ENCODE results near the gene LMAN1L. TPM values are rescaled to one million over a fixed set of nuclear protein-coding genes. Genes with fewer than 3 reads are reported as not detected.

The LMAN1L gene
- total and polyA plus RNA-seq, 4 donors, result 0.08 TPM; not detected in 3

- Histone ChIP-seq H3K4me1 (ENCODE audit: control insufficient read depth in 4 of 4, insufficient read depth in 4 of 4, low read length in 3 of 4) (peaks cover 0 to 5% (median 0%) of the 10 kb centered on the region in 4 donors), H3K36me3 (ENCODE audit: control insufficient read depth in 4 of 4, insufficient read depth in 3 of 4, low read depth in 1 of 4, low read length in 3 of 4) (peaks cover 8 to 30% (median 15%) of the 10 kb centered on the region in 4 donors), H3K4me3 (ENCODE audit: low read depth in 1 of 3, low read length in 3 of 3) (no peak overlapping the region), H3K27ac (ENCODE audit: low read depth in 1 of 2, low read length in 2 of 2) (no peak overlapping the region), H3K9ac (ENCODE audit: low read depth in 1 of 2, low read length in 2 of 2) (no peak overlapping the region), H3K27me3 (ENCODE audit: control insufficient read depth in 4 of 4, insufficient read depth in 4 of 4, low read length in 3 of 4) (no peaks in the 10 kb centered on the region), H3K9me3 (ENCODE audit: control insufficient read depth in 4 of 4, low read length in 3 of 4) (no peaks in the 10 kb centered on the region)
- WGBS, result 100% methylated on average over 1 of the region's 1 CpG
- TF ChIP-seq NR2F2 (IDR thresholded peaks at IDR 0.05), result no peak
- TF ChIP-seq RXRA (IDR thresholded peaks at IDR 0.05), result no peak
- TF ChIP-seq JUND (IDR thresholded peaks at IDR 0.05), result no peak
- TF ChIP-seq, protein P1, sequence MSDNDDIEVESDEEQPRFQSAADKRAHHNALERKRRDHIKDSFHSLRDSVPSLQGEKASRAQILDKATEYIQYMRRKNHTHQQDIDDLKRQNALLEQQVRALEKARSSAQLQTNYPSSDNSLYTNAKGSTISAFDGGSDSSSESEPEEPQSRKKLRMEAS (IDR thresholded peaks at IDR 0.05), result no peak
- TF ChIP-seq HNF4G (IDR thresholded peaks at IDR 0.05), result no peak
- no peak for TF ChIP-seq FOXA1 (IDR thresholded peaks at IDR 0.05)
- no peak for TF ChIP-seq YY1 (IDR thresholded peaks at IDR 0.05)
- DNase-seq (ENCODE audit: low spot score), result no peak
Observed at GRCh38 chr15:74856537-74856936, 43.9 kb downstream of the LMAN1L start.

- no peaks in the 10 kb centered on the region for H3K9me3 ChIP-seq (ENCODE audit: control insufficient read depth in 4 of 4, low read length in 3 of 4)
- no peak for TF ChIP-seq FOXA2 (IDR thresholded peaks at IDR 0.05)
- no peak overlapping the region for H3K9ac ChIP-seq (ENCODE audit: low read depth in 1 of 2, low read length in 2 of 2)
- no peak for DNase-seq (ENCODE audit: low spot score)
- peaks cover 3 to 24% (median 10%) of the 10 kb centered on the region in 4 donors for H3K36me3 ChIP-seq (ENCODE audit: control insufficient read depth in 4 of 4, insufficient read depth in 3 of 4, low read depth in 1 of 4, low read length in 3 of 4)
- WGBS, result 73% methylated on average over 5 of the region's 5 CpGs
- H3K4me3 ChIP-seq (ENCODE audit: low read depth in 1 of 3, low read length in 3 of 3), result no peak overlapping the region
- H3K27me3 ChIP-seq (ENCODE audit: control insufficient read depth in 4 of 4, insufficient read depth in 4 of 4, low read length in 3 of 4), result no peaks in the 10 kb centered on the region
- H3K4me1 ChIP-seq (ENCODE audit: control insufficient read depth in 4 of 4, insufficient read depth in 4 of 4, low read length in 3 of 4), result peaks cover 0 to 5% (median 0%) of the 10 kb centered on the region in 4 donors
- H3K27ac ChIP-seq (ENCODE audit: low read depth in 1 of 2, low read length in 2 of 2), result no peak overlapping the region
Observed at GRCh38 chr15:74857082-74857655, 44.5 kb downstream of the LMAN1L start.

GRCh38 chr15:74857671-74858368 is 45.2 kb downstream of the LMAN1L start:
- no peak overlapping the region for H3K27ac ChIP-seq (ENCODE audit: low read depth in 1 of 2, low read length in 2 of 2)
- TF ChIP-seq, protein P1 (IDR thresholded peaks at IDR 0.05), result no peak
- TF ChIP-seq HNF4G (IDR thresholded peaks at IDR 0.05), result no peak
- no peaks in the 10 kb centered on the region for H3K9me3 ChIP-seq (ENCODE audit: control insufficient read depth in 4 of 4, low read length in 3 of 4)
- no peak overlapping the region for H3K9ac ChIP-seq (ENCODE audit: low read depth in 1 of 2, low read length in 2 of 2)
- no peak overlapping the region for H3K4me3 ChIP-seq (ENCODE audit: low read depth in 1 of 3, low read length in 3 of 3)
- 77% methylated on average over 9 of the region's 9 CpGs for WGBS
- no peaks in the 10 kb centered on the region for H3K27me3 ChIP-seq (ENCODE audit: control insufficient read depth in 4 of 4, insufficient read depth in 4 of 4, low read length in 3 of 4)
- H3K4me1 ChIP-seq (ENCODE audit: control insufficient read depth in 4 of 4, insufficient read depth in 4 of 4, low read length in 3 of 4), result peaks cover 0 to 5% (median 0%) of the 10 kb centered on the region in 4 donors
- no peak for DNase-seq (ENCODE audit: low spot score)
- H3K36me3 ChIP-seq (ENCODE audit: control insufficient read depth in 4 of 4, insufficient read depth in 3 of 4, low read depth in 1 of 4, low read length in 3 of 4), result peaks cover 0 to 17% (median 4%) of the 10 kb centered on the region in 4 donors

GRCh38 chr15:74858369-74858740 is 45.7 kb downstream of the LMAN1L start:
- Histone ChIP-seq H3K9me3 (ENCODE audit: control insufficient read depth in 4 of 4, low read length in 3 of 4) (no peaks in the 10 kb centered on the region), H3K27ac (ENCODE audit: low read depth in 1 of 2, low read length in 2 of 2) (no peak overlapping the region), H3K27me3 (ENCODE audit: control insufficient read depth in 4 of 4, insufficient read depth in 4 of 4, low read length in 3 of 4) (no peaks in the 10 kb centered on the region), H3K9ac (ENCODE audit: low read depth in 1 of 2, low read length in 2 of 2) (no peak overlapping the region), H3K4me1 (ENCODE audit: control insufficient read depth in 4 of 4, insufficient read depth in 4 of 4, low read length in 3 of 4) (peaks cover 0 to 5% (median 0%) of the 10 kb centered on the region in 4 donors), H3K36me3 (ENCODE audit: control insufficient read depth in 4 of 4, insufficient read depth in 3 of 4, low read depth in 1 of 4, low read length in 3 of 4) (peaks cover 0 to 12% (median 2%) of the 10 kb centered on the region in 4 donors), H3K4me3 (ENCODE audit: low read depth in 1 of 3, low read length in 3 of 3) (no peak overlapping the region)
- DNase-seq (ENCODE audit: low spot score), result no peak
- TF ChIP-seq HNF4G (IDR thresholded peaks at IDR 0.05), result no peak
- TF ChIP-seq, protein P2, sequence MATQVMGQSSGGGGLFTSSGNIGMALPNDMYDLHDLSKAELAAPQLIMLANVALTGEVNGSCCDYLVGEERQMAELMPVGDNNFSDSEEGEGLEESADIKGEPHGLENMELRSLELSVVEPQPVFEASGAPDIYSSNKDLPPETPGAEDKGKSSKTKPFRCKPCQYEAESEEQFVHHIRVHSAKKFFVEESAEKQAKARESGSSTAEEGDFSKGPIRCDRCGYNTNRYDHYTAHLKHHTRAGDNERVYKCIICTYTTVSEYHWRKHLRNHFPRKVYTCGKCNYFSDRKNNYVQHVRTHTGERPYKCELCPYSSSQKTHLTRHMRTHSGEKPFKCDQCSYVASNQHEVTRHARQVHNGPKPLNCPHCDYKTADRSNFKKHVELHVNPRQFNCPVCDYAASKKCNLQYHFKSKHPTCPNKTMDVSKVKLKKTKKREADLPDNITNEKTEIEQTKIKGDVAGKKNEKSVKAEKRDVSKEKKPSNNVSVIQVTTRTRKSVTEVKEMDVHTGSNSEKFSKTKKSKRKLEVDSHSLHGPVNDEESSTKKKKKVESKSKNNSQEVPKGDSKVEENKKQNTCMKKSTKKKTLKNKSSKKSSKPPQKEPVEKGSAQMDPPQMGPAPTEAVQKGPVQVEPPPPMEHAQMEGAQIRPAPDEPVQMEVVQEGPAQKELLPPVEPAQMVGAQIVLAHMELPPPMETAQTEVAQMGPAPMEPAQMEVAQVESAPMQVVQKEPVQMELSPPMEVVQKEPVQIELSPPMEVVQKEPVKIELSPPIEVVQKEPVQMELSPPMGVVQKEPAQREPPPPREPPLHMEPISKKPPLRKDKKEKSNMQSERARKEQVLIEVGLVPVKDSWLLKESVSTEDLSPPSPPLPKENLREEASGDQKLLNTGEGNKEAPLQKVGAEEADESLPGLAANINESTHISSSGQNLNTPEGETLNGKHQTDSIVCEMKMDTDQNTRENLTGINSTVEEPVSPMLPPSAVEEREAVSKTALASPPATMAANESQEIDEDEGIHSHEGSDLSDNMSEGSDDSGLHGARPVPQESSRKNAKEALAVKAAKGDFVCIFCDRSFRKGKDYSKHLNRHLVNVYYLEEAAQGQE (IDR thresholded peaks at IDR 0.05), result no peak
- no peak for TF ChIP-seq TAF1 (conservative IDR thresholded peaks at IDR 0.05)
- TF ChIP-seq JUND (IDR thresholded peaks at IDR 0.05), result no peak
- no peak for TF ChIP-seq EGR1 (IDR thresholded peaks at IDR 0.05; ENCODE audit: low read depth in 2 of 2)
- no peak for TF ChIP-seq FOXA2 (IDR thresholded peaks at IDR 0.05)
- no peak for TF ChIP-seq RXRA (IDR thresholded peaks at IDR 0.05)
- 91% methylated on average over 4 of the region's 4 CpGs for whole genome bisulfite sequencing
